Neural cell (in vitro differentiated cells): ENCODE measurements around the gene GFRA1.

ENCODE experiments used
- CTCF ChIP-seq: fragments of 450-650 bp; IDR thresholded peaks from 2 replicates; pipeline ENCODE4 v1.5.1; 2014; ENCODE audit warnings: antibody characterized with exemption, mild to moderate bottlenecking, moderate library complexity; ENCODE audit not compliant: poor library complexity, severe bottlenecking
- EZH2 ChIP-seq: fragments of 200-600, 300-800 bp; shearing (Covaris generic), sonication (generic); IDR thresholded peaks from 2 replicates; pipeline ENCODE4 v1.6.1; 2014; ENCODE audit warnings: antibody characterized with exemption, low read length, borderline replicate concordance, mild to moderate bottlenecking; ENCODE audit not compliant: insufficient read depth, poor library complexity, severe bottlenecking
- MXI1 ChIP-seq: fragments of 450-650 bp; conservative IDR thresholded peaks from 2 replicates; pipeline ENCODE4 v1.6.1; 2014; ENCODE audit warnings: antibody characterized with exemption, mild to moderate bottlenecking; ENCODE audit not compliant: poor library complexity, severe bottlenecking
- POLR2AphosphoS5 ChIP-seq: IDR thresholded peaks from 2 replicates; pipeline ENCODE4 v1.6.1; 2012

- TF ChIP-seq CTCF (no peak), POLR2AphosphoS5 (no peak), EZH2 (no peak), MXI1 (no peak)
Measured at GRCh38 chr10:116093031-116093430, 180.0 kb downstream of the GFRA1 start.
